Measurements from ENCODE around the gene PRTG.

Gene PRTG

DNA sequence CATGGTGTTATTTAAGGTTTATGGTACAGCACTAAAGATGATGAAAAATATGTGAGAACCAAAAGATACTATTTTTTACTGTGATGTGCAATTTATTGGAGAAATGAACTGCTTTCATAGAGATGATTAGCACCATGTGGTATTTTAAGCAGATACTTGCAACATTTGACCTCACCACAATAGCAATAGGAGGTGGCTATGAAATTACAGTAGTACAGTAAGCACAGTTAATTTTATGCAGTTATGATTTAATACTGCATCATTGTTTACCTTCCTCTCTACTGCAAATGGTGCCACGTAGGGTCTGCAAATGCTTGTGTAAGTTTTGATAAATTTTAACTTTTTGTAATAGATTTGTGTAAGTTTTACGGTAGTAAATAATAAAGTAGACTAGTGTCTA is 168.9 kb downstream of the PRTG start:
- H3K9me3 ChIP-seq (ENCODE audit: control insufficient read depth, insufficient read depth, low read length), result no peaks in the 10 kb centered on the region

DNA sequence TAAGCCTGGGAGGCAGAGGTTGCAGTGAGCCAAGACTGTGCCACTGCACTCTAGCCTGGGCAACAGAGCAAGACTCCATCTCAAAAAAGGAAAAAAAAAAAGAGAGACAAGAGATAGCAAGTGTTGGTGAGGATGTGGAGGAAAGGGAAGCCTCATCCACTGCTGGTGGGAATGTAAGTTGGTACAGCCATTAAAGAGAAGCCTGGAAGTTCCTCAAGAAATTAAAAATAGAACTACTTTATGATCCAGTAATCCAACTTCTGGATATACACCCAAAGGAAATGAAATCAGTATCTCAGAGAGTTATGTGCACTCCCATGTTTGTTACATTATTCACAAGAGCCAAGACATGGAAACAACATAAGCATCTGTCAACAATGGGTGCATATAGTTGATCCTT is 169.7 kb downstream of the PRTG start:
- Histone ChIP-seq H3K36me3 (ENCODE audit: control insufficient read depth, insufficient read depth, low read length) (no peaks in the 10 kb centered on the region), H3K9me3 (ENCODE audit: control insufficient read depth, insufficient read depth, low read length) (no peaks in the 10 kb centered on the region), H3K27ac (ENCODE audit: low read length) (no peak overlapping the region), H3K4me3 (ENCODE audit: low read length) (no peak overlapping the region), H3K4me1 (ENCODE audit: control insufficient read depth, insufficient read depth, low read length) (no peaks in the 10 kb centered on the region), H3K27me3 (ENCODE audit: control insufficient read depth, insufficient read depth, low read length) (no peaks in the 10 kb centered on the region)
- no peak for DNase-seq (ENCODE audit: low read depth, low spot score)

More for the DNA sequence above, 168.9 kb downstream of the PRTG start:
- WGBS (ENCODE audit: insufficient coverage, insufficient read length), result no CpG with 5 or more reads among the region's 2 CpGs
- no peak for DNase-seq (ENCODE audit: low read depth, low spot score)
- Histone ChIP-seq H3K36me3 (ENCODE audit: control insufficient read depth, insufficient read depth, low read length) (no peaks in the 10 kb centered on the region), H3K4me1 (ENCODE audit: control insufficient read depth, insufficient read depth, low read length) (no peaks in the 10 kb centered on the region), H3K4me3 (ENCODE audit: low read length) (no peak overlapping the region), H3K27ac (ENCODE audit: low read length) (no peak overlapping the region), H3K27me3 (ENCODE audit: control insufficient read depth, insufficient read depth, low read length) (no peaks in the 10 kb centered on the region)

DNA sequence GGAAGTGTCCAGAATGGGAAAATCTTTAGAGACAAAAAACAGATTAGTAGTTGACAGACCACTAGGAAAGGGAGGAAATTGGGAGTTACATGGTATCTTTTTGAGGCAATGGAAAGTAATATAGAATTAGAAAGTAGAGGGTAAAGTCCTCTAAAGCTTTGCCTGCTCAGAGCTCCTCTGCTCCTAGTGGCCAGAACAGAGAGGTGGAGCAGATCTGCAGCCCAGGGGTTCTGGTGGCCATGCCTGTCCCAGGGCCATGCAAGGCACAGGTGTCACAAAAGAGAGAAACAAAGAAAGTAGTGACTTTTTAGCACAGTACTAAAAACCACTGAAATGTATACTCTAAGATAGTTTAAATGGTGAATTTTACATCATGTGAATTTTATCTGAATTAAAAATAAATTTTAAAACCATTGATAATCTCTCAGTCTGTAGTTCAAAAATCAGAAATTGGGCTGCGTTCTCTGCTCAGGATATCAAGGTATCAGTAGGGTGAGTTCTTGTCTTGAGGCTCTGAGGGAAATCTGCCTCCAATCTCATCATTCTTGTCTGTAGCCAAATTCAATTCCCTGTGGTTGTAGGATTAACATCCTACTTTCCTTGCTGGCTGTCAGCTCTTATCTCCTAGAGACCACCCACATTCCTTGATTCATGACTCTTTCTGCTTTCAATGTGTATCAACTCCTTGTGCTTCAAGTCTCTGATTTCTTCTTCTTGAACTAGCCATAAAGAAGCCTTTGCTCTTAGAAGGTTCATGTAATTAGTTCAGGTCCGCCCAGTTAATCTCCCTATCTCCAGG is 178.4 kb downstream of the PRTG start:
- no CpG with 5 or more reads among the region's 2 CpGs for WGBS (ENCODE audit: insufficient coverage, insufficient read length)
- Histone ChIP-seq H3K36me3 (ENCODE audit: control insufficient read depth, insufficient read depth, low read length) (no peaks in the 10 kb centered on the region), H3K27me3 (ENCODE audit: control insufficient read depth, insufficient read depth, low read length) (no peaks in the 10 kb centered on the region), H3K27ac (ENCODE audit: low read length) (no peak overlapping the region), H3K4me3 (ENCODE audit: low read length) (no peak overlapping the region), H3K9me3 (ENCODE audit: control insufficient read depth, insufficient read depth, low read length) (no peaks in the 10 kb centered on the region), H3K4me1 (ENCODE audit: control insufficient read depth, insufficient read depth, low read length) (no peaks in the 10 kb centered on the region)
- DNase-seq (ENCODE audit: low read depth, low spot score), result no peak

DNA sequence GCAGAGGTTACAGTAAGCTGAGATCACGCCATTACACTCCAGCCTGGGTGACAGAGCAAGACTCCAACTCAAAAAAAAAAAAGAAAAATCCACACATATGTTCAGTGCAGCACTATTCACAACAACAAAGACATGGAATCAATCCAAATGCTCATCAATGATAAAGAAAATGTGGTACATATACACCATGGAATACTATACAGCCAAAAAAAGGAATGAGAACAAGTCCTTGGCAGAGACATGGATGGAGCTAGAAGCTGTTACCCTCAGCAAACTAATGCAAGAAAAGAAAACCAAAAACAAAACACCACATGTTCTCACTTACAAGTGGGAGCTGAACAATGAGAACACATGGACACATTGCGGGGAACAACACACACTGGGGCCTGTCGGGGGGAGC is 180.4 kb downstream of the PRTG start:
- no peaks in the 10 kb centered on the region for H3K36me3 ChIP-seq (ENCODE audit: control insufficient read depth, insufficient read depth, low read length)
- H3K27me3 ChIP-seq (ENCODE audit: control insufficient read depth, insufficient read depth, low read length), result no peaks in the 10 kb centered on the region
- no peak for DNase-seq (ENCODE audit: low read depth, low spot score)
- H3K4me3 ChIP-seq (ENCODE audit: low read length), result no peak overlapping the region
- no peak overlapping the region for H3K27ac ChIP-seq (ENCODE audit: low read length)
- no peaks in the 10 kb centered on the region for H3K4me1 ChIP-seq (ENCODE audit: control insufficient read depth, insufficient read depth, low read length)
- no CpG with 5 or more reads among the region's 3 CpGs for WGBS (ENCODE audit: insufficient coverage, insufficient read length)
- no peaks in the 10 kb centered on the region for H3K9me3 ChIP-seq (ENCODE audit: control insufficient read depth, insufficient read depth, low read length)
